Ishikawa (cell line): ENCODE data around the gene CST9L.

Experiments
- RAD21 ChIP-seq: IDR thresholded peaks from 2 replicates; pipeline ENCODE4 v1.6.1; 2012; ENCODE audit warnings: low read depth
- TCF12 ChIP-seq: IDR thresholded peaks from 2 replicates; pipeline ENCODE4 v1.6.1; 2012; ENCODE audit warnings: low read depth

GRCh38 chr20:23574977-23575376 lies 6.7 kb upstream of the CST9L start:
- TF ChIP-seq RAD21 (no peak), TCF12 (no peak)
